ENCODE data around the gene MYO5C.

Gene MYO5C

DNA sequence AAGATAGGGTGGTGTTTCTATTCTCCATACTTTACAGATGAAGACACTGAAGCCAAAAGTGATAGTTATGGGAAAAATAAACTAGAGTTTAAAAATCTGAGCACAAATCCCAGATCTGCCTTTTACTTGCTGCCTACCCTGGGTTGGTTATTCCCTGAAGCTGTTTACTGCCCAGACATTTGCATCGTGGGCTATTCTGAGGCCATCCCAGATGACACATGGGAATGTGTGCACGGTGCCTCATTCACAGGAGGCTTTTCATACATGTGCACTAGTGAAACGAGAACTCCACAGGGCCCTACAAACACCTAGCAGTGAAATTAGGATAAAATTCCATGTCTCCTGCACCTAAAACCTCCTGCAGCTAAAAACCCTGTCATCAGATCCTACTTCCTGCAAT is 17.5 kb downstream of the MYO5C start:
- H3K27ac ChIP-seq, result no peak overlapping the region
- TF ChIP-seq, protein P1, sequence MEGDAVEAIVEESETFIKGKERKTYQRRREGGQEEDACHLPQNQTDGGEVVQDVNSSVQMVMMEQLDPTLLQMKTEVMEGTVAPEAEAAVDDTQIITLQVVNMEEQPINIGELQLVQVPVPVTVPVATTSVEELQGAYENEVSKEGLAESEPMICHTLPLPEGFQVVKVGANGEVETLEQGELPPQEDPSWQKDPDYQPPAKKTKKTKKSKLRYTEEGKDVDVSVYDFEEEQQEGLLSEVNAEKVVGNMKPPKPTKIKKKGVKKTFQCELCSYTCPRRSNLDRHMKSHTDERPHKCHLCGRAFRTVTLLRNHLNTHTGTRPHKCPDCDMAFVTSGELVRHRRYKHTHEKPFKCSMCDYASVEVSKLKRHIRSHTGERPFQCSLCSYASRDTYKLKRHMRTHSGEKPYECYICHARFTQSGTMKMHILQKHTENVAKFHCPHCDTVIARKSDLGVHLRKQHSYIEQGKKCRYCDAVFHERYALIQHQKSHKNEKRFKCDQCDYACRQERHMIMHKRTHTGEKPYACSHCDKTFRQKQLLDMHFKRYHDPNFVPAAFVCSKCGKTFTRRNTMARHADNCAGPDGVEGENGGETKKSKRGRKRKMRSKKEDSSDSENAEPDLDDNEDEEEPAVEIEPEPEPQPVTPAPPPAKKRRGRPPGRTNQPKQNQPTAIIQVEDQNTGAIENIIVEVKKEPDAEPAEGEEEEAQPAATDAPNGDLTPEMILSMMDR (conservative IDR thresholded peaks at IDR 0.05), result no peak
- TF ChIP-seq ZFX (IDR thresholded peaks at IDR 0.05), result no peak

DNA sequence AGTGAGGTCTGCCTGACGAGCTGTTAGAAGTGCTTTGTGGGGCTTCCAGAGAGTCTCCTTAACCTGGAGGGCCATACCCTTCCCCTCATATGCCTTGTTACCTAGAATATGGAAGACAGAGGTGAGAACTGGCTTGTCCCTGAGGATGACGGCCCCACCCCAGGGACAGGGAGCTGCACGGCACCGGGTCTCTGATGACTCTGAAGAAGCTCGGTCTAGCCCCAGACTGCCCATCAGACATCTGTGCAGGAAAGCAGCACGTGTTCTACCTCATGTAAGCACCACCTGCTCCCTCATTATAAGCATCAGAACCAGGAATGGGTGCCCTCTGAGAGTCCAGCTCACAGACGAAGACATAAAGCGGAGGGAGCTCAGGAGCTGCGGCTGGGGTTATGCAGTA is 18.0 kb downstream of the MYO5C start:
- TF ChIP-seq ZFX (IDR thresholded peaks at IDR 0.05), result no peak
- TF ChIP-seq, protein P1 (conservative IDR thresholded peaks at IDR 0.05), result no peak
- H3K27ac ChIP-seq, result no peak overlapping the region

DNA sequence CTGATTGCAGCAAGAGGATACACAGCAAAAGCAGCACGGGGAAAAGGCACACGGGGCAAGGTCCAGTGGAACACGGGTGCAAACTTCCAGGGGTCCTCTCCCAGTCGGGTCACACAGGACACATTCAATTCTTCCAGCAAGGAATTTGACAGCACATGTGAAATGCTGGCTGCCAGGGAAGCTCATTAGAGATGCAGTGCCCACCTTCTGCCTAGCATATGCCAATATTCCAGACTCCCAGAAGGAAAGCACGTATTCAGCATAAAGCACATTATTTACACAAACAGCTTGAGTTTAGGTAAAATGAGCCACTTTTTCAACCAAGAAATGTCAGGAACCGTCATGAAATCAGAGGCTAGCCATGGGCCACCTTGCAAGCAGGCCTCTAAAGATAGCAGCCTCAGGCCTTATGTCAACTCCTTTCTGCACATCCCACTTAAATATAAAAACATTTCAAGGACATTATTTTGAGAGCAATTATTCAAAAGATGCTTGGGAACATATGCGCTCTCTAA is 19.3 kb downstream of the MYO5C start:
- TF ChIP-seq, protein P1 (conservative IDR thresholded peaks at IDR 0.05), result no peak
- TF ChIP-seq ZFX (IDR thresholded peaks at IDR 0.05), result no peak
- H3K27ac ChIP-seq, result no peak overlapping the region

DNA sequence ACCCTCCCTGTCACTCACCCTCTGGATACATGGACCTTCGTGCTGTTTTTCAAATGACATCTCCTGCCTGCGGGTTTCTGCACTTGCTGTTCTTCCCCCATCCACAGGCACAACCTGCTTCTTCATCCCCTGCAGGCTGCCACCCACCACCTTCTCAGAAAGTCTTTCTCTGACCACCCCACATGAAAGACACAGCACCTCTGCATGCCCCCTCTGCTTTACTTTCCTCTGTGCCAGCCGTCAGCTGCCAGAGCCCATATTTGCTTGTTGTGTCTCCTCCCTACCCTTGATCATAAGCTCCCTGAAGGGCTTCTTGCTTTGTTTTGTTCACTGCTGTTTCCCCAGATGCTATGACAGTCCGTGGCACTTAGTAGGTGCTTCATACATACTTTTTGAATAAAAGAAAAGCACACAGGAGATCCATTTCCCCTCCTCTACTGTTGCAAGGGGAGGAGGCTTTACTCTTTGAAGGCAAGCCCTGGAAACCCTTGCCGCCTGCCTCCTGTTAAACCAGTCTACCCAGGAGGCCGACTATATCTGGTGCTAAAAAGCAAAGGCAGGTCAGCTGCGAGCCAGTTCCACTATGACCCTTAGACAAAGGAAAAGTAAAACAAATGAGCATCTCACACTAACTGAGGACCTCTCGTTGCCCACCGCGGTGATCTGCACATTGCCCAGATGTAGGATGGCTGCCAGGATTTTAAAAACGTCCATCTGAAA is 31.9 kb downstream of the MYO5C start:
- TF ChIP-seq ZFX (IDR thresholded peaks at IDR 0.05), result no peak
- TF ChIP-seq, protein P1 (conservative IDR thresholded peaks at IDR 0.05), result no peak
- H3K27ac ChIP-seq, result no peak overlapping the region

DNA sequence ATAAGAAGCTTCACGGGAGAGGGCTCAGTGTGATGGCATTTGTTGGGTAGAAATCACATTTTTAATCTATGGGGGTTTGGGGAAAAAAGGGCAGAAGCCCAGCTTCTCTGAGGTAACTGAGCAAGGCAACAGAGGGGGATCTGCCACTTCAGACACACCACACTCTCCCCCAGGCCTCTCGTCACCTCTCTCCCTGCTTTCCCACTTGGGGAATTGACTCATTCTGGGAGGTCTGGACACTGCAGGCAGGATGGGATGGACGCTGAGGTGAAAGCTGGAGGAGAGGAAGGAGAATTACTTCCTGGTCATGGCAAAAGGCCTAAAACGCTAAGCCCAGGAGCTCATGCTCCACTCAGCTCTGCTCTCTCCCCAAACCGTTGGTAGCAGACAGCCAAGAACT is 33.2 kb downstream of the MYO5C start:
- TF ChIP-seq, protein P1 (conservative IDR thresholded peaks at IDR 0.05), result no peak
- TF ChIP-seq ZFX (IDR thresholded peaks at IDR 0.05), result no peak
- no peak overlapping the region for H3K27ac ChIP-seq

DNA sequence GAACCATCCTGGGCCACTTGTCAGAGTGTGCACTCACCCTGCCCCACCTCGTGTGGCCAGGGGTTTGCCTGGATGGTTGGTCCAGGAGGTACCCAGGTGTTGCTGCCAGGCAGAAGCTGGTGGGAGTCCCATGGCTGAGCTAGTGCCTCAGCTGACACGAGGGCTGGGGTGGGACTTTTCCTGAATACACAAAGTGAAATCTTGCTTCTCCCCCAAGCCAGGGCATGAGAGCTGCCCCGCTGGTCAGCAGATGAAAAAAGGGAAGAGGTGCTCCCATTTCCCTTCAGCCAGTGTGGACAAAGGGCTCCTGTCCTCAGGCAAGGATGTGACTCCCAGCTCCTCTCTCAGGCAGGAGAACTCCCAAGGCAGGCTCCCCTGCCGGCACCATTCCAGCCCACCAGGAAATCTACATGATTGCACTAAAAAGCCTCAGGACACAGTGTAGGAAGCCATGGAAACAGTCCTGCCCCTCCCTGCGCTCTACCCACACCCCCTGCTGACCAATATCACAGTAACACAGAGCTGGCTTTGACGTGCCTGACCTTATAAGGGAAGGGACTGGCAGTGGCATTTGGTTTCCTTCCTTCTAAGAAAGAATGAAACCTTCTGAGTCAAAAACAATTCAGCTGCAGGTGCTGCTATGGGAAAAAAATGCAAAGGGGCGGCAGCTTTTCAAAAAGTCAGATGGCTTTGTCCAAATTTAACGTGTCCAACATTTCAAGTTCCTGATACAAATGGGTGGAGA is 33.9 kb downstream of the MYO5C start:
- TF ChIP-seq, protein P1 (conservative IDR thresholded peaks at IDR 0.05), result no peak
- TF ChIP-seq ZFX (IDR thresholded peaks at IDR 0.05), result no peak
- H3K27ac ChIP-seq, result no peak overlapping the region

DNA sequence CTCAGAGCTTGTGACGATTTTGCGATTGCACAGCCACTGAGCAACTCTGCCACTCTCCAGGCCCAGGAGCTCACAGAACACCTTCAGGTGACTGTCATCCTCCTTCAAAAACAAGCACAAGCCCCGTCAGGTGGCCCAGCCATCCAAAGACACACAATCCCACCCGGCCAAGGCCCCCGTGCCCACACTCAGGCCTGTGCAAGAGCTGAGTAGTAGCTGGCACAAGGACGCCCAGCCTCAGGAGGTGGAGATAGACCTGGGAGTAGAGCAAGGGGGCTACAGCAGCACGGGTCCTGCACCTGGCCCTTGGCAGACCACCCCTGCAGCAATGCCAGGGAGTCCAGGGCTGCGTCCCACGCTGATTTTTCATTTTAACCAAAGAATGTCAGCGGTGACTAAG is 34.6 kb downstream of the MYO5C start:
- H3K27ac ChIP-seq, result no peak overlapping the region
- TF ChIP-seq ZFX (IDR thresholded peaks at IDR 0.05), result no peak
- TF ChIP-seq, protein P1 (conservative IDR thresholded peaks at IDR 0.05), result no peak
